HEK293 (cell line): ENCODE data around the gene FOXS1.

Experiments
- BCL11A ChIP-seq: fragments of 450-650 bp; formaldehyde crosslinking; IDR thresholded peaks from 2 replicates; pipeline ENCODE4 v1.5.1; 2016; ENCODE audit warnings: low read depth, missing biosample characterization, missing genetic modification characterization
- CTCF ChIP-seq: fragments of 450-650 bp; formaldehyde crosslinking; IDR thresholded peaks from 2 replicates; pipeline ENCODE4 v1.5.1; 2016; ENCODE audit warnings: missing biosample characterization, missing genetic modification characterization
- SP2 ChIP-seq: fragments of 450-650 bp; formaldehyde crosslinking; IDR thresholded peaks from 2 replicates; pipeline ENCODE4 v1.5.1; 2016; ENCODE audit warnings: missing biosample characterization, missing genetic modification characterization
- TCF7L2 ChIP-seq: IDR thresholded peaks from 2 replicates; pipeline ENCODE4 v1.6.1; 2011; ENCODE audit warnings: low read depth, mild to moderate bottlenecking, inconsistent platforms, low read length, moderate library complexity, borderline replicate concordance
- WT1 ChIP-seq: fragments of 450-650 bp; formaldehyde crosslinking; IDR thresholded peaks from 2 replicates; pipeline ENCODE4 v1.5.1; 2016; ENCODE audit warnings: missing biosample characterization, missing genetic modification characterization
- ZNF148 ChIP-seq: fragments of 450-650 bp; formaldehyde crosslinking; IDR thresholded peaks from 2 replicates; pipeline ENCODE4 v1.5.0; 2017; ENCODE audit warnings: missing biosample characterization, missing genetic modification characterization, borderline replicate concordance
- ZNF274 ChIP-seq, 2 experiments: fragments of 200-500 bp in 1 of 2; fragments of 450-650 bp in 1 of 2; sonication (Bioruptor generic) in 1 of 2; formaldehyde crosslinking in 1 of 2; IDR thresholded peaks; 2 replicates each; pipeline versions ENCODE4 v1.5.1 to v1.6.1; 2014 to 2016; ENCODE audit warnings: borderline replicate concordance in 1 of 2, inconsistent platforms in 1 of 2, low read length in 1 of 2, missing biosample characterization in 1 of 2, missing genetic modification characterization in 1 of 2
- ZNF292 ChIP-seq: fragments of 450-650 bp; formaldehyde crosslinking; IDR thresholded peaks from 2 replicates; pipeline ENCODE4 v1.5.1; 2016; ENCODE audit warnings: low read depth, missing biosample characterization, missing genetic modification characterization, borderline replicate concordance
- ZNF398 ChIP-seq: fragments of 450-650 bp; formaldehyde crosslinking; IDR thresholded peaks from 2 replicates; pipeline ENCODE4 v1.5.1; 2017; ENCODE audit warnings: missing biosample characterization, missing genetic modification characterization
- ZNF501 ChIP-seq: fragments of 450-650 bp; formaldehyde crosslinking; IDR thresholded peaks from 2 replicates; pipeline ENCODE4 v1.5.1; 2016; ENCODE audit warnings: missing biosample characterization, missing genetic modification characterization
- ZNF76 ChIP-seq: fragments of 450-650 bp; formaldehyde crosslinking; IDR thresholded peaks from 2 replicates; pipeline ENCODE4; 2016; ENCODE audit warnings: low read depth, missing biosample characterization, missing genetic modification characterization, borderline replicate concordance

- TF ChIP-seq ZNF148 (tag by site-specific recombination) (no peak), WT1 (tag by site-specific recombination) (no peak), ZNF274 (IDR thresholded peaks at IDR 0.05; ENCODE audit: low read length) (no peak), ZNF274 (tag by site-specific recombination; IDR thresholded peaks at IDR 0.05; ENCODE audit: borderline replicate concordance) (no peak), CTCF (tag by site-specific recombination) (no peak), BCL11A (no peak), TCF7L2 (no peak), ZNF398 (tag by site-specific recombination) (no peak), ZNF501 (no peak), ZNF292 (tag by site-specific recombination) (no peak), ZNF76 (tag by site-specific recombination) (no peak), SP2 (tag by site-specific recombination) (no peak)
These were observed 19.3 kb downstream of the FOXS1 start for GRCh38 chr20:31826074-31826473.
